Inflammatory macrophage treated with lipopolysaccharide for 1 hour (primary cell): ENCODE measurements around the gene ATP8A2.

Source experiments
- DNase-seq, 2 donors: peaks; one replicate each; pipeline ENCODE4 v3.0.0-alpha.2; 2020 to 2022

ATP8A2 gene

DNA sequence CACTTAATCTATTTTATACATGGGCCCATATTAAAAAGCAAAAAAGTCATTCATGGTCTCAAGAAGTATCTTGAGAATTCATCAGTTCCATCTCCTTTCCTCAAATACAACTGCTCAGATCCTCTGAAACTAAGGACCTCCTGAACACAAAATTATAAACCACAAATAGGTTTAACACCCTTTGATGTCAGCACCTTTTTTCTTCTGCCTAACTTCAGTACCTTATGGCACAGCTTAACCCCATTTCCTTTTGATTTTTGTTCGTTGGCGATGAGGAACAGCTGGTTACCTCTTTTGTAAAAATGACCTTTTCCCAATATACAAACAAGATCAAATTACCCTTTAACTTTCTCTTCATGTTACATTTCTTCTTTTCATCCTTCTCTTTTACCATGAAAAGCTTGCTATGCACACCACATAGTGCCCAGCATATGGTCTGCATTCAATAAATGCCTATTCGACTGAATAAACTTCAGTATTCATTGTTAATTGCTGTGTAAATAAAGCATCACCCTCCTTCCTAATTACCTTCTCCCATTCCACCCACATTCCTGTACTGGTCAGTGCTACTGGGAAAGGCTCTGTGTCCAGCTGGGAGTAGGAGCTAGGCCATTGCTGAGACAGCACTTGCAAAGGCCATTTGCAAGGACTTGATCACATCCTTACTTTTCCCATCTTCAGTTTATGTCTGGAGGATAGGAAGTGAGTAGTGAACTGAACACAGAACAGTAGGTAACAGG, 362.1 kb downstream of the ATP8A2 start:
- no peak for DNase-seq

DNA sequence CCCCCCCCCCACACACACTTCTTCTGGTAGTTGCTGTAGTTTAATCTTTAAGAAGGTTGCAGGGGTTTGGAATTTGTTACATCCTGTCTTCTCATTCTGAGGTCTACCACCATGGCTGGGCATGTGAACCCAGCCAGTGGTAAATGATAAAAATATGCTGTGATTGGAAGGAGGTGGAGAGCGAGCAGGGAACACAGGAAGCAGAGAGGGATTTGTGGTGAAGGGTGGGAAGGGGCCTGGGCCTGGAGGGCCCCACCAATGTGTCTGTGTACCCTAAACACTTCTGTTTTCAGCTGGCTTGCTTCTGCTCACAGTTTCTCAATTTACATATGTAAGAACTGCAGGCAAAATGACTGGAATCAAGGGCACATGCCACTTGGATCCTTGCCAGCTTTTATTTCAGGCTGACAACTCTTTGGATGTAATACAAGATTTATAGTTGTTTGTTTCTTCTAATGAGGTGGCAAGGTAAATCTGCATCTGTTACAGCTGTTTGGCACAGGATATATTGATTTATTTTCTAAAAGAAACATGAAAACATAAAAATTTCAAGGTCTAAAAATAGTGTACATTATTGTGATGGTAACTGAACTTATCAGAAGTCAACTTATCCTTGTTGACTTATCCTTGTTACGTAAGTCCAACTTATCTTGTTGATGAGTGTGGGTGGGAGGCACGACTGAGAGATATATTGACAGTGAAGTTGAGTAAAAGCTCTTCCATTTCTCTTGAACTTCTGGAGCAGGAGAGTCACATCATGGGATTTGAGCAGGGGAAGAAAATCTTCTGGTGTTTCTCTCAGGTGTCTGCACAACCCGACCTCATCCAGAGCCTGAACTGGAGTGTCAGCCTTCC, 366.8 kb downstream of the ATP8A2 start:
- DNase-seq: no peak

DNA sequence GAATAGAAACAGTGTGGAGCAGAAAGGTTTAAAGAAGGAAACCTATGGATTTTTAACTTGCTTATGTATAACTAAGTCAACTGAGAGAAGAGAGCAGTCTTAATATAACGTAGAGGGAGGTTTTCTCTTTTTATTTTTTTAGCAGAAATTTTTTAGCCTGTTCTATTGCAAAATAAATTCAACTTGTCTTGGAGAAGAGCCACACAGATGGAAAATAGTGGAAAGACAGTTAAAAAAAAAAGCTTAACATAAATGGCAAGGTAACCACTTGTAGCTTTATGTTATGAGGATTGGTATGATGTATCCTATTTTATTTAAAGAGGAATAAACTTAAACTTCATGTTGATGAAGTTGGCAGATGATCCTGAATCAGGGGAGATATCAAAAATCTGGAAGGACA, 367.6 kb downstream of the ATP8A2 start:
- DNase-seq: no peak

DNA sequence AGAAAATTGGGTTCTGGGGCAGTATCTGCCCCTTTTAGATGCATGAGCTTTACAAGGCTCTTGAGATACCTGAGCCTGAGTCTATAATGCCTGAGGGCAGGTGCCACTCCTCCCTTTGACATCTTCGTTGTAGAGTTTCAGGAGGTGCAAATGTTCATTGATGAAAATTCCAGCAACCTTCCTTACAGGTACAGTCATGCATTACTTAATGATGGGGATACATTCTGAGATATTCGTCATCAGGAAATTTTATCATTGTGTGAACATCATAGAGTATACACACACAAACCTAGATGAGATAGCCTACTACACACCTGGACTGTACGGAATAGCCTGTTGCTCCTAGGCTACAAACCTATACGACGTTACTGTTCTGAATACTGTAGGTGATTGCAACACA, 370.0 kb downstream of the ATP8A2 start:
- DNase-seq: no peak

DNA sequence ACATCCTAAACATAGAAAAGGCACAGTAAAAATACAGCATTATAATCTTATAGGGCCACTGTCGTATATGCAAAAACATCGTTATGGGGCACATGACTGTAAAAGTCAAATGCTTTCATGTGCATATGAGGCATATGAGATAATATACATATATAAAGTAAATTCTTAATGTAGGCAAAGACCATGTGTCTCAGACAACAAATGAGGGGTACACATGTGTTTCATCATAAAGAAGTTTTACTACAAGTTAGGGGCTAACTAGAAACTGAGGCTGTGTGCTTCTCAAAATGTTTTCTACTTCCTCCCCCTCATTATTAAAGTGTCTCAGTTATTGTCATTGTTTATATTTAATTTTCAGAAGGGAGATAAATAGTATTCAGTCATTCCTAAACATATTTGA, 370.4 kb downstream of the ATP8A2 start:
- DNase-seq: no peak

DNA sequence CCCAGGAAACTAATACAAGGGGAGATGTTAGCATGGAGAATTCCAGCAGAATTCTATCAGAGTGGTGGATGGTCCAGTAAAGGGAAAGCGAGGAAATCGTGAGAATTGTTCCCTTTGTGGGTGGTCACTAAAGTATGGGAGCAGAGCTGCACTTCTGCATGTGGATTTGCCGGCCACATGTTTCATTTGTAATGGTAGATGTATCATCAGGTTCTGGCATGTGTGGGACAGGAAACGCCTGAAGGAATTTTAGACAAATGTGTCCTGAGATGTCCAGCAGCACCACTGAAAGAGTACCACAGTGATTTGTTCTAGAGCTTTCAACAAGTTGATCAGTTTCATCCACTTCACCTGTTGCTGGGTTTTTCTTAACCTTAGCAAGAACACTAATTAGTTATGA, 371.6 kb downstream of the ATP8A2 start:
- DNase-seq: no peak

DNA sequence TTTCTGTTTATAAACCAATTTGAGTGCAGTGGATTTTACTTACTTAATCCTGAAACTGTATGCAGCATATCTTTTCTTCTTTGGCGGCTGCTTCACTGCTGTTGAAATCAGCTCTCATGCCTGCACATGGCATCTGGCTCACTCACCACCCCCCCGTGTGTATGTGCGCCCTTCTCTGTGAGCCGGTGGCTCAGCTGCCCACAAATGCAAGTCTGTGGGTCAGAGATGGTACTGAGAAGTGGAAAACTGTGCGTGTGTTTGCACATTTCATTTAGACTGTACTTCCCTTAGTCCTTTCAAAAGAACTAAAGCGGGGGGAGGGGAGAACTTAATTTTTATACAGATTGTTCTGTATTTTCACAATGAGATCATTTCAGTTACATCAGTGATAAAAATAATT, 372.4 kb downstream of the ATP8A2 start:
- DNase-seq: no peak

DNA sequence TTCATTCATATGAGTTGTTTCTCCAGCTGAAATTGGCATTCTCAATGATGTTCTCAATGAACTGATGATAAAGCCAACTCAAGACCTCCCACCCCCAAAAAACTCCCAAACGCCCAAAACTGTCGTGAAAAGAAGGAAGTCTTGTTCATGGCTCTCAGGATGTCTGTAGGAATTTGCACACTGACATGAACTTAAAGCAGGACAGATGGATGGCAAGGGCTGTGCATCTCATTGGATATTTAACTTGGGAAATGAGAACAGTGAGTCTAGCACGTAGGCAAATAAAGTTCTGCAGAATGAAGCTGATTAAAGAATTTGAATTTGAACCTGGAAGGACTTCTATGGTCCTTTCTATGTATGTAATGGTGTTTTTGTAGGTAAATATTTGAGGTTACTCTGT, 374.4 kb downstream of the ATP8A2 start:
- DNase-seq: no peak

DNA sequence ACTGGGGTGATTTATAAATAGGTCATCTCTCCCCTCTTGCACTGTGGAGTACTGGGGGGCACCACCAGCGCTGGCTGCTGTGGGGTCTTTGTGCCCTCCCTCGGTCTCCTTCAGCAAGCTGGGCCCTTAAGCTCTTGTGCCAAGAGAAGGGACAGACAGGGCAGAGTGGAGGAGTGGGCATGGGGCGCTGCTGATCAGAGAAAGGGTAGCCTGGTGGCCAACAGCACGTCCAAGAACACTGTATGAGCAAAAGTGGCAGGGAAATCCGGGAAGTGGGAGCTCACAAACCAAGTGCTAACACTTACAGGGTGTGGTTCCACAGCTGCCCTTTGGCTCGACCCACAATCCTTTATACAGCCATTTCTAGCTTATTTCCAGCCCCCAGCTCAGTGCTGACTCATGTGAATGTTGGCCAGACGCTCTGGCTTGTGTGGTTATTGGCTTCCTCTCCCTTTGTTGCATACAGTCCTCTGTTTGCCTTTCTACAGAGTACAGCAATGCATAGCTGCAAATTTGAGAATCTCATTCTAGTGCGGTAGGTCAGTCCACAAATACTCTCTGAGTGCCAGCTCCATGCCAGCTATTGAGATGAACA, 381.3 kb downstream of the ATP8A2 start:
- no peak for DNase-seq

DNA sequence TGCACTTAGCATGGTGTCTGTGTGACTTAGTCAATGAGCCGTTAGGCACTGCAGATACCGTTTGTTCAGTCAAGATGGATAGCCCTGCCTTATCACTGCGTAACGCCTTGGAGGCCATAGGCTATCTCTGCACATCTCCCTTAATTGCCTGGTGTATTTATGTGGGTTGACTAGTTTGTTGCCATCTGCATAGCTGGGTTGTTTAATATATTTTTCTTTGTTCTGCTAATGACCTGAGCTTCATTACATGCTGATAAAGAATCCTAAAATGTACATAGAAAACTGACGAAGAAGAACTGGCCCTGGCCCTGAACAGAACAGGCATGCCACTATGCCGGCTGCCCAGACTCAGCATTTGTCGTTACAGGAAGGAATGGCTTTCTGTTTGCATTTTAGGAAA, 382.2 kb downstream of the ATP8A2 start:
- DNase-seq: no peak

DNA sequence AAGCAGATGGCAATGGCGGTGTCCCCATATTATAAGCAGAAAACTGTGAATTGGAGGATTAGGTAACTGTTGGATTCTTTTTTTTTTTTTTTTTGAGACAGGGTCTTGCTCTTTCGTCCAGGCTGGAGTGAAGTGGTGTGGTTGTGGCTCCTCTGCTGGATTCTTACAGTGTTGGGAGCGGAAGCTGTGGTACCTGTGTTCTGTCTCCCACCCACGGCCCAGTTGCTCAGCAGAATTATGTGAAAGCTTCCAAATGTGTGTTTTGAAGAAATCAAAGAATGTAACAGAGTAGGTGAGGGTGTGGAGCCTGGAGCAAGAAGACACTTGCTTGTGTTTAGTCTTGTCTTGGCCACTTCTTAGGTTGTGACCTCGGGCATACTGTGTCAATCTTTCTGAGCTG, 384.5 kb downstream of the ATP8A2 start:
- no peak for DNase-seq

DNA sequence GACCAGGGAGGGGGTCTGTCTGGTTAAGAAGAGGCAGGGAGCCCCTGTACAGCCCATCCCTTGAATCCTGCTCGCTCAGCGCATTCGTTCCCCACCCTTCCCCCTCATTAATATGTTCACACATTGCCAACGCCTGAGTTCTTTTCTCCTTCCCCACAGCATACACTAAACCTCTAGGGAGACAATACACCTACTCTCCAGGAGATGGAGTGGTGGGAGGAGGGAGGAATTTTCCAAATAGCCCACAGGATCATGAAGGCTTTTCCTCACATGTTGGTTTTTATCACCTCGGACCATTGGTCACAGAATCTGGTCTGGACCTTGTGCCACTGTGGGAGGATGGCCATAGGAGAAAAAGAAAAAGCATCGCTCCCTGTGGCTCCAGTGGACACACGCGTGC, 385.1 kb downstream of the ATP8A2 start:
- no peak for DNase-seq

DNA sequence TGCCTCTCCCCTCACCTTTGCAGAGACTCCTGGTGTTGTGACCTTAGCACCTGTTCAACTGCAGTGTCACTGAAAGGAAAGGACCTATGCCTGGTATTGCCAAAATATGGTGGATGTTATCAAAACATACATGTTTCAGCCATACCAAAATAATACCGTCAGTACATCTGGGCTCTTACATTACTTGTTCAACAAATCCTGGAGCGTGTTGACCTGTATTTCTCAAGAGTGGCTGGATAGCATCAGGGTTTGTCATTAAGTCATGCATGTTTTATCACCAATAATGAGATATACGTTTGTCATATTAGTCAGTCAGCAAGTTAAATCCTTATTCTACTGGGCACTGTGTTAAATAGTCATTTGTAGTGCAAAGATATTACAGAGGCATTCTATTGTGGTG, 389.3 kb downstream of the ATP8A2 start:
- no peak for DNase-seq

DNA sequence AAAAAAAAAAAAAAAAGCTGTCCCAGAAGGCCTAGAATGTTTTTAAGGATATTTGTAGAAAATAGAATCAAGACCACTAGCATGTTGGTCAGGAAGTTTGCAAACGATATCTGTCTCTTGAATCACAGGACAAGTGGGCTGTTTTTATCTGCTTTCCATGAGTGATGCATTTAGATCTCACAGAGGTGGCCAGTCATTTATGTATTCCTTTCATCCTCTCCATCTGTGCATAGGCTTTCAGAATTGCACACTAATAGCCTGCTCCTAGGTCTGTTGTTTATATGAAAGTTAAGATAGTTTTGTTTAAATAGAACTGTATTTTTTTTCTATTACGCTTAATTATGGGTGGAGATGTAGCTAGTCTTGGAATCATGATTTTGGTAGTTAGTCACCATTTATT, 390.5 kb downstream of the ATP8A2 start:
- DNase-seq: no peak

DNA sequence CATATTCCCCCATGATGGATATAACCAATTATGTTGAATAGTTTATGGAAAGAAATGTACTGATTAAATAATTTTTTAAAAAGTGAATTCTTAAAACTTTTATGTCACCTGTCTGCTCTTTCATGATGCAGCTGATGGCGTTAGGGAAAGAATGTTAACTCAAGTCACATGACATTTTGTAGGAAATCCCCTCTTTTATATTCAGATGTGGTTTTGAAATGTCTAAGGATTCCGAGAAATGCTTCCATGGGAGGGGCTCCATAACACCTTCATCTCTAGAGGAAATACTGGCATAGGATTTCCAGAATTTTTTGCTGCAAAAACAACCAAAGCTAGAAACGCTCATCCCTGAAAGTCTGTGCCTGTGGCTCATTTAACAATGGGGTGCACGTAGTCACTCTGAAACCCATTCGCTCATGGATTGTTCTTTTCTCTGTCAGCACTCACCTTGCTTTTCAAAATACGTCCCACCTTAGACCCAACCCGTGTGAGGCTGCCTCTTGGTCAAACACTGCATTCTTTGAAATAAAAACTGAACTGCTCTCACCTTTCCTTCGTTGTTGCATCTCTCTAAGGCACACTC, 391.1 kb downstream of the ATP8A2 start:
- no peak for DNase-seq

DNA sequence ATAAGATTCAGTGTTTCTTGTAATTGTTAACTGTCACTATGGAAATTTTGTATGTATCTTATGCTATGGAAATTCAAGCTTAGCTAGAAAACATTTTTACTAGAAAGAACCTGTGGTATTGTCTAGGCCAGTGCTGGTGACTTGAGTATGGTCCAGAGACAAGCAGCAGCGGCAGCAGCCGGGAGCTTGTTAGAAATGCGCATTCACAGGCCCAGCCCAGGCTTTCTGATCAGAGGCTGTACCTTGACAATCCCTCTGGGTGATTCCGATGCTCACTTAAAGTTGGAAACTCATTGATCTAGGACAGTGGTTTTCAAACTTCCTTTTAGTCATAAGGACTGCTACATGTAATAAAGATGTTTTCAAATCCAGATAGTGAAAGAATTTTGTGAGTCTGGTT, 392.6 kb downstream of the ATP8A2 start:
- DNase-seq: no peak

DNA sequence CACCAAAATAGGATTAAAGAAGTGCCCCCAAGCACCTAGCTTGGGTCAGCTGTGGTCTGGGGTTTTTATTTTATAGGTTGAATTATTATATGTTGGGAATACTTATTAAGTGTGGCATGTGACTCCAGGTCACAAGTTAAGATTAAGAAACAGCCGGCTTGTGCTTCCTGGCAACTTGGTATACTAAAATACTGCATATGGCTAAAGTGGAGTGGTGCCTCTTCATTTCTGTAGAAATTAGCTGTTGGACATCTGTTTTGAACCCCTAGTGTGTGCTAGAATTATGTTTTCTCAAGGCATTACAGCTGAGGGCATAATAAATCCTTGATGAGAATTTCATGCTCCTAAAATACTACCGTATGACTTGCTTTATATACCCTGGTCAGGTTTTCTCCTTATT, 393.5 kb downstream of the ATP8A2 start:
- DNase-seq: no peak

DNA sequence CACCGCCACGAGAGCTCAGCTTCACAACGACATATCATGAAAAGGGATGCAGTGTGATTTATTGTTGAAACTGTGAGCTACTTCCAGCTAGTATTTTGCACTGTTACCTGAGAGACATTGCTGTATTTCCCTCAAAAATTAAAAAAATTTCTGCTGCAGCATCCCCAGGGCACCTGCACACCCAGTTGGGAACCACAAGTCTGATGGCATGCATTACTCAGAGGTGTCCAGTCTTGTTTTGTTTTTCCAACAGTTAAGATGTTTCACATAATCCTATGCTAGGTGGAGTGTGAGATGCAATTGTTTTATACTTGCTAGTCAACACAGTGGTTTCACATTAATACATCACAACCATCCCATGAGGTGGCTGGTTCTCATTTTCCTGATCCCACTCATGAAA, 394.8 kb downstream of the ATP8A2 start:
- DNase-seq: no peak

DNA sequence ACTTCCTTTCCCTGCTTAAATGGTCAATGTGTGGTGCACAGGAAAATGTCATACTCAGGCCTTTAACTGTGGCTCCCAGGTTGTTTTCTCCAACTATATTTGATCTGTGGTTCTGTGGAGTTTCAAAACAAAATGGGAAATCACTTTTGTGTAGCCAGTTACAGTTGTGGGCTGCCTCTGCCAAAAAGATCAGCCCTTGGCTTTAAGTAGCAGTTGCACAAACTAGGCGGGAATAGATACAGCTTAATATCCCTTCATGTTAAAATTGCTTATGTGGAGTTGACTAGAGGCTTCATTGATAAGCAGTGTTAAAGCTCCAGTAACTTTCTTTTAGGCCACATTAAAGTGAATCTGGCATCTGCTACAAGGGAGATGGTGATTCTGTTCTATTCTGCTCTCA, 395.2 kb downstream of the ATP8A2 start:
- no peak for DNase-seq

DNA sequence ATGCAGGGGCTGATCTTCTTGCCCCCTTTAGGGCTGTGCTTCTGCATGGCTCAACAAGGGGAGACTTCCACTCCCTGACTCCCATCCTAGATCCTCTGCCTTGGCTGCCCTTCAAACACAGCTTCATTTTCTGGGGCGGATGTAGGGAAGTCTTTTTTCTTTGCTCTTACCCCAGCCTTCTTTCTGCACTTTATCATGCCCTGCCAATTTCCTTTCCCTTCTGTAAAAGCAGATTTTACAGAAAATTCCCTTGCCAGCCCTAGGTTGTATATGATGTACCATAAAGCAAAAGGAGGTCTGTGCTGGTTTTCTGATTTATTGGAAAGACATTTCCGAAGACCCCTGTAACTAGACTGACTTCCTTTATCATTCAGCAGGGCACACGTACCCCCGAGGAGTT, 396.6 kb downstream of the ATP8A2 start:
- DNase-seq: no peak

DNA sequence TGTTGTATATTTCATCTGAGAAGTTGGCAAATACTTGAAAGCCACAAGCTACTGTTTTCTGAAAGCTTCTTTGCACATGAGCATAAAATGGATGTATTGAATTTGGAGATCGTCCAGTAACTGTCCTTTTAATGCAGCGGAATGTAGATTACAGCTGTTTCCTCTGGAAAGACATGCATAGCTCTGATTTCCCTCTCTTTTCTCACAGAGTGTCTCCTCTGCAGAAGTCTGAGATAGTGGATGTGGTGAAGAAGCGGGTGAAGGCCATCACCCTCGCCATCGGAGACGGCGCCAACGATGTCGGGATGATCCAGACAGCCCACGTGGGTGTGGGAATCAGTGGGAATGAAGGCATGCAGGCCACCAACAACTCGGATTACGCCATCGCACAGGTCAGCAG, 397.1 kb downstream of the ATP8A2 start:
- DNase-seq: no peak

DNA sequence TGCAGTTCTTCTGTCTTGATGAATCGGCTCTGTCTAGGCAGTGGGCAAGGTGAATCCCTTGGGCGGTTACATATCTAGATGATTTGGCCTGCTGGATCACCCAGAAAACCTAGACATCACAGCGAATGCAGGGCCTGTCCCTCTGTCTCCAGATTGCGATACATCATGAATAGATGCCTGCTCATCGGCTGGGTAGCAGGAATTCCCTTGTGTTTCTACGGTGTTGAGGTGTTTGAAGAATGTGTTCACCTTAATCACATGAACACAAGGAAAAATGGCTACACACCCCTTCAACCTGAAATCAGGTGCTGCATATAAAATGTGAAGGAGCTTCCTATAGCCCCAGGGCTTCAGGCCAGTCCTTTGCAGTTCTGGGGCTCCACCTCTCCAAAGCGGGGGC, 398.8 kb downstream of the ATP8A2 start:
- DNase-seq: no peak

DNA sequence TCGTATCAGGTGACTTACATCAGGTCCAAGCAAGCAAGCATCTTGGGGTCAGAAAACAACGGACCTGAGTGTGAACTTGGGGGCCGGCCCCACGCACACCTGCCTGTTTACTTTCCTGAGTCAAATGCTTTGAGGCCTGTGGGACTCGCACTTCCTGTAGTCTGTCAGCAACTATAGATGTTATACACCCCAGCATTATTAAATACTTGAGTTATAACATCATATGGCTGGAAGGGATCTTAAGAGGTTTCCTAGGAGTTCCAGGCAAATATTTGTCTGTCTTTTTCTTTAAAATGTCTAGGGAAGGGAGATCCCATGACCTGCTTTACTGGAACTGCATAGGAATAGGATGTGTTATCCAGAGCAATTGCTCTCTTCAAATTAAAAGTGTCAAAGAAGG, 399.4 kb downstream of the ATP8A2 start:
- no peak for DNase-seq
